Putamen (tissue), 1 donor: ENCODE measurements around the gene WIPF2.
"Not testable (repeated sequence)": the region's sequence is repeated elsewhere in the genome, so short reads cannot be mapped to it uniquely, and the experiment has no call there.

Experiments
- DNase-seq: peaks from one replicate; pipeline ENCODE4 v3.0.0-alpha.2; 2016; ENCODE audit warnings: low spot score

Gene WIPF2

GRCh38 chr17:40298726-40299125 lies 79.6 kb downstream of the WIPF2 start:
- DNase-seq, result no peak

GRCh38 chr17:40299159-40299757 lies 80.2 kb downstream of the WIPF2 start:
- DNase-seq, result not testable (repeated sequence)

- DNase-seq, result no peak
Measured at GRCh38 chr17:40301315-40301714, 82.2 kb downstream of the WIPF2 start.

- DNase-seq, result peak; percentile 61
Measured at GRCh38 chr17:40303009-40303657, 84.0 kb downstream of the WIPF2 start.

- DNase-seq, result no peak
Measured at GRCh38 chr17:40303708-40304551, 84.8 kb downstream of the WIPF2 start.

GRCh38 chr17:40304552-40304863 lies 85.4 kb downstream of the WIPF2 start:
- DNase-seq, result not testable (repeated sequence)

- not testable (repeated sequence) for DNase-seq
Measured at GRCh38 chr17:40304866-40305265, 85.8 kb downstream of the WIPF2 start.

- no peak for DNase-seq
Measured at GRCh38 chr17:40306395-40306794, 87.3 kb downstream of the WIPF2 start.

- DNase-seq, result no peak
Measured at GRCh38 chr17:40307001-40307730, 88.1 kb downstream of the WIPF2 start.

GRCh38 chr17:40307740-40308239 lies 88.7 kb downstream of the WIPF2 start:
- no peak for DNase-seq

GRCh38 chr17:40309031-40309948 lies 90.2 kb downstream of the WIPF2 start, which contains the start of gene RARA:
Gene RARA (plus strand): TSS chr17:40309180. CDS start chr17:40331219, 22,039 bp downstream.
- peak; percentile 67 for DNase-seq

- no peak for DNase-seq
Measured at GRCh38 chr17:40309949-40310510, 90.9 kb downstream of the WIPF2 start.

GRCh38 chr17:40310882-40311391 lies 91.8 kb downstream of the WIPF2 start:
- DNase-seq, result no peak

GRCh38 chr17:40311575-40311974 lies 92.5 kb downstream of the WIPF2 start:
- DNase-seq, result no peak

- DNase-seq, result peak; percentile 54
Measured at GRCh38 chr17:40312131-40312731, 93.1 kb downstream of the WIPF2 start.

- DNase-seq, result no peak
Measured at GRCh38 chr17:40312893-40313667, 94.0 kb downstream of the WIPF2 start.

GRCh38 chr17:40313668-40314583 lies 94.8 kb downstream of the WIPF2 start:
- DNase-seq, result no peak

GRCh38 chr17:40314584-40314956 lies 95.5 kb downstream of the WIPF2 start:
- no peak for DNase-seq
